ENCODE data around the gene CARD8. TPM values are rescaled to one million over a fixed set of nuclear protein-coding genes. Genes with fewer than 3 reads are reported as not detected.
"Not testable (repeated sequence)": the region's sequence is repeated elsewhere in the genome, so short reads cannot be mapped to it uniquely, and the experiment has no call there.

CARD8 gene
- total RNA-seq, 1 donor from 2014 or later = 23.3 TPM

DNA sequence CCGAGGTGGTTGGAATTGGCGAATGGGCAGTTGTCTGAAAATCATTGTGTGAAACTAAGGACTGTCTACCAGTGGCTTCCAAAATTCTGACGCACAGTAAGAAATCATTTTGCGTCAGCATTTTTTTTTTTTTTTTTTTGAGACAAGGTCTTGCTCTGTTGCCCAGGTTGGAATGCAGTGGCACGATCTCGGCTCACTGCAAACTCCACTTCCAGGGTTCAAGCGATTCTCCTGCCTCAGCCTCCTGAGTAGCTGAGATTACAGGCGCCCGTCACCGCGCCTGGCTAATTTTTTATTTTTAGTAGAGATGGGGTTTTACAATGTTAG is 35.7 kb upstream of the CARD8 start:
- TF ChIP-seq, protein P1, sequence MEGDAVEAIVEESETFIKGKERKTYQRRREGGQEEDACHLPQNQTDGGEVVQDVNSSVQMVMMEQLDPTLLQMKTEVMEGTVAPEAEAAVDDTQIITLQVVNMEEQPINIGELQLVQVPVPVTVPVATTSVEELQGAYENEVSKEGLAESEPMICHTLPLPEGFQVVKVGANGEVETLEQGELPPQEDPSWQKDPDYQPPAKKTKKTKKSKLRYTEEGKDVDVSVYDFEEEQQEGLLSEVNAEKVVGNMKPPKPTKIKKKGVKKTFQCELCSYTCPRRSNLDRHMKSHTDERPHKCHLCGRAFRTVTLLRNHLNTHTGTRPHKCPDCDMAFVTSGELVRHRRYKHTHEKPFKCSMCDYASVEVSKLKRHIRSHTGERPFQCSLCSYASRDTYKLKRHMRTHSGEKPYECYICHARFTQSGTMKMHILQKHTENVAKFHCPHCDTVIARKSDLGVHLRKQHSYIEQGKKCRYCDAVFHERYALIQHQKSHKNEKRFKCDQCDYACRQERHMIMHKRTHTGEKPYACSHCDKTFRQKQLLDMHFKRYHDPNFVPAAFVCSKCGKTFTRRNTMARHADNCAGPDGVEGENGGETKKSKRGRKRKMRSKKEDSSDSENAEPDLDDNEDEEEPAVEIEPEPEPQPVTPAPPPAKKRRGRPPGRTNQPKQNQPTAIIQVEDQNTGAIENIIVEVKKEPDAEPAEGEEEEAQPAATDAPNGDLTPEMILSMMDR (IDR thresholded peaks at IDR 0.05) = peak; percentile 23
- not testable (repeated sequence) for H3K36me3 Mint-ChIP-seq (ENCODE audit: low read depth); H3K27ac Mint-ChIP-seq (ENCODE audit: unreplicated experiment); DNase-seq (ENCODE audit: low spot score); H3K27me3 Mint-ChIP-seq (ENCODE audit: low read depth); H3K9me3 Mint-ChIP-seq (ENCODE audit: low read depth)
- H3K4me3 Mint-ChIP-seq (ENCODE audit: unreplicated experiment) = peak overlapping the region; percentile 79
- peaks cover 11% of the 10 kb centered on the region for H3K4me1 Mint-ChIP-seq (ENCODE audit: low read depth)

DNA sequence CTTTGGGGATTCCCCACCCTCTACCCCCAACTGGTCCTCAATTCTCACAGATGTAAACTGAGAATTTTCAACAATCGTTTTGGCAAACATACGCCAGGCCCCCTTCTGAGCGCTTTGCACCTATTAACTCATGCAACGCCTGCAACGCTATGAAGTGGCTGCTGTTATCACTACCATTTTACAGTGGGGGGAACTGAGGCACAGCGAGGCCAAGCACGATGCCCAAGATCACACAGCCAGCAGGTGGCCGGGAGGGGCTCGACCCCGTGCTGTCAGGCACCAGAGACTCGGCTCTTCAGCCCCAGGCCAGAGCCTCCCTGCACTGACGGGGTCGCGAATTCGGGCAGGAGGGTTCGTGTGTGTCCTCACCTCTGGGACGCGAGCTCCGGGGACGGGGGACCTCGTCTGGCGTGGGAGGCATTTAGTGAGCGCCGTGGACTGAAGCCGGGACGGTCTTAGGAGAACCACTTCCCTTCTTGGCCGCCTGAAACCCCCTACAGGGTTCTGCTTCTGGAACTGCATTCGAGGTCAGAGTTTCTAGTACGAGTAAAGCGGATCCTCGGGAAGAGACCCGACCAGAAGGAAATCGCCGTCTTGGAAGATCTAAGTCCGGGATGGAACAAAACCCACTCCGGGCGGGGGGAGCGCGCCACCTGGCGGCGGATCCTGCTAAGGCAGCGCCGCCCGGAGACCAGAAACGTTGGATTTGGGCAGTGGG is 35.2 kb upstream of the CARD8 start:
- Mint-ChIP-seq H3K27ac (ENCODE audit: unreplicated experiment) (peak overlapping the region; percentile 24), H3K4me3 (ENCODE audit: unreplicated experiment) (peak overlapping the region; percentile 79), H3K36me3 (ENCODE audit: low read depth) (peaks cover 8% of the 10 kb centered on the region), H3K4me1 (ENCODE audit: low read depth) (peaks cover 11% of the 10 kb centered on the region), H3K9me3 (ENCODE audit: low read depth) (peaks cover 12% of the 10 kb centered on the region), H3K27me3 (ENCODE audit: low read depth) (no peaks in the 10 kb centered on the region)
- no peak for DNase-seq (ENCODE audit: low spot score)
- TF ChIP-seq, protein P1 (IDR thresholded peaks at IDR 0.05) = peak; percentile 93

DNA sequence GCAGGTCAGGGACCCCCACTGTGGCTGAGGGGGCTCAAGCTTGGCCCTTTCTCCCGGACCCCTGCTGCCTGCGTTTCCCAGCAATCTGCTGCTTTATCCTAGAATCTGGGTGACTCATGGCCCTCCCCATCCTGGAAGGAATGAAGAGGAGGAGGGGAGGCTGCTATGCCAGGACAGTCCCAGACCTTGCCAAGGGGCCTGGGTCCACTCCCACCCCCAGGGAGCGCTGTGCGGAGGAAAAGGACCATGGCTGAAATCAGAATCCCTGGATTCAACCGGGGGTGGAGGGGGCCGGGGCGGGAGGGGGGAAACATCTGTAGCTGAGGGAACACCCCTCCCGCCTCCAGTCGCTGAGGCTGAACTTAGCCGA is 34.7 kb upstream of the CARD8 start:
- Mint-ChIP-seq H3K9me3 (ENCODE audit: low read depth) (peaks cover 13% of the 10 kb centered on the region), H3K27ac (ENCODE audit: unreplicated experiment) (no peak overlapping the region), H3K4me1 (ENCODE audit: low read depth) (peaks cover 11% of the 10 kb centered on the region), H3K36me3 (ENCODE audit: low read depth) (peaks cover 12% of the 10 kb centered on the region), H3K4me3 (ENCODE audit: unreplicated experiment) (peak overlapping the region; percentile 52), H3K27me3 (ENCODE audit: low read depth) (no peaks in the 10 kb centered on the region)
- TF ChIP-seq, protein P1 (IDR thresholded peaks at IDR 0.05) = peak; percentile 38
- DNase-seq (ENCODE audit: low spot score) = no peak

DNA sequence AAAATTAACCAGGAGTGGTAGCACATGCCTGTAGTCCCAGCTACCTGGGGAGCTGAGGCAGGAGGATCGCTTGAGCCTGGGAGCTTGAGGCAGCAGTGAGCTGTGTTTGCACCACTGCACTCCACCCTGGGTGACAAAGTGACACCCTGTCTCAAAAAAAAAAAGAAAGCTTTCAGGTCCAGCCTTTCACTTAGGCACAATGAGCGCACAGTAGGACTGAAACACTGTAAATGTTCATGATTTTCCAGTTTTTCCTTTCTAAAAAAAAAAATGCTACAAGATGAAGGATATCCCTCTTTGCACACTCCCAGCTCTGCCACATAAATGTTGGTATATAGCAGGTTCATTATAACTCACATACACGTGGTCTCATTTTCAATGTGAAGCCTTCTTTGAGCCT is 32.0 kb upstream of the CARD8 start:
- Mint-ChIP-seq H3K4me1 (ENCODE audit: low read depth) (peaks cover 19% of the 10 kb centered on the region), H3K9me3 (ENCODE audit: low read depth) (peaks cover 17% of the 10 kb centered on the region), H3K36me3 (ENCODE audit: low read depth) (peaks cover 13% of the 10 kb centered on the region), H3K4me3 (ENCODE audit: unreplicated experiment) (no peak overlapping the region), H3K27ac (ENCODE audit: unreplicated experiment) (no peak overlapping the region), H3K27me3 (ENCODE audit: low read depth) (no peaks in the 10 kb centered on the region)
- TF ChIP-seq, protein P1 (IDR thresholded peaks at IDR 0.05) = no peak
- no peak for DNase-seq (ENCODE audit: low spot score)

DNA sequence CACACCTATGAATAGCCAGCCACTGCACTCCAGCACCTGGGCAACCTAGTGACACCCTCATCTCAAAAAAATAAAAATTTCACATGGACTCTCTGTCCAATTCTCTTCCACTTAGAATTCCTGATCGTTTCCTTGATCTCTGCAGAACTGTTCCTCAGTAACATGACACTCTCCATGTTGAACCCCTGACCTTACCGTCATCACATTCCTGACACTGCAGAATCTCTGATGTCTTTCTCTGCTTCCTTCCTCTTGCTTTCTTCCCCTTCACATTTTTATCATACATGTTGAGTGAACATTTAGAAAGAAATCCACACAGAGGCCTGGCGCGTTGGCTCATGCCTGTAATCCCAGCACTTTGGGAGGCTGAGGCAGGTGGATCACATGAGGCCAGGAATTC is 29.2 kb upstream of the CARD8 start:
- H3K36me3 Mint-ChIP-seq (ENCODE audit: low read depth) = peaks cover 13% of the 10 kb centered on the region
- no peaks in the 10 kb centered on the region for H3K27me3 Mint-ChIP-seq (ENCODE audit: low read depth)
- peaks cover 7% of the 10 kb centered on the region for H3K4me1 Mint-ChIP-seq (ENCODE audit: low read depth)
- peak; percentile 20 for DNase-seq (ENCODE audit: low spot score)
- H3K9me3 Mint-ChIP-seq (ENCODE audit: low read depth) = peaks cover 17% of the 10 kb centered on the region
- TF ChIP-seq, protein P1 (IDR thresholded peaks at IDR 0.05) = no peak
- no peak overlapping the region for H3K27ac Mint-ChIP-seq (ENCODE audit: unreplicated experiment)
- H3K4me3 Mint-ChIP-seq (ENCODE audit: unreplicated experiment) = no peak overlapping the region

Data from chondrocyte (in vitro differentiated cells).